Ovary (tissue), 3 donors: Measurements from ENCODE around the gene POR.

Experiments used
- EP300 ChIP-seq: sonication (generic); formaldehyde crosslinking; IDR thresholded peaks from one replicate; pipeline ENCODE4 v1.6.1; 2017; ENCODE audit warnings: antibody characterized with exemption
- POLR2A ChIP-seq: fragments of 450-650 bp; IDR thresholded peaks from one replicate; pipeline ENCODE4 v1.6.1; 2017; ENCODE audit warnings: antibody characterized with exemption, mild to moderate bottlenecking, moderate library complexity
- TF ChIP-seq, protein P1 (sequence below), 3 donors: fragments of 450-650 bp in 2 of 3; fragments of 200-600 bp in 1 of 3; IDR thresholded peaks; one replicate each; pipeline versions ENCODE4 v1.5.1 to v1.8.0; 2016 to 2022; ENCODE audit warnings: antibody characterized with exemption in 3 of 3, mild to moderate bottlenecking in 1 of 3
- donor health status: DM: no; HTN: no; CAD: no.

DNA sequence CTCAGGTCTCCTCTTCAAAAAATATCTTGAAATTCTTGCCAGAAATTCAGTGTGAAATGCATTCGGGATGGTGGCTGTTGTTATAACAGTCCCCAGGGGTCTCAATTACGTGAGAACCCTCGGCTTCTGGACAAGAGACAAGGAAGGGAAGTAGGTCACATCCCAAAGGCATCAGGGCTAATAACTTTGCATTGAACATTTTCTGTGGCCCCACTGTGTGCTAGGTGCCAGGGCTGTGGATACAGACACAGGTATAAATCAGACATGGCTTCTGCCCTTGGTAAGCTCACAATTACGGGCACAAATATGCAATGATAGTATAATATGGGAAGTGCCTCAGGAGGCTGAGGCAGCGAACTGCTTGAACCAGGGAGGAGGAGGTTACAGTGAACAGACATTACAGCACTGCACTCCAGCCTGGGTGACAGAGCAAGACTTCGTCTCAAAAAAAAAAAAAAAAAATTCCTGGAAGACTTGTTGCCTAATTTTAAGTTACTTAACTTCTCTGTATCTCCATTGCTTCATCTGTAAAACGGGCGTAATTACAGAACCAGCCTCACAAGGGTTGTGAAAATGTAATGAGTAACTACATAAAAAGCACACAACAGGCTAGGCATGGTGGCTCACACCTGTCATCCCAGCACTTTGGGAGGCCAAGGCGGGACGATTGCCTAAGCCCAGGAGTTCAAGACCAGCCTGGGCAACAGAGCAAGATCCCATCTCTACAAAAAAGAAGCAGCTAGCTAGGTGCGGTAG, 38.7 kb upstream of the POR start:
- TF ChIP-seq, protein P1, sequence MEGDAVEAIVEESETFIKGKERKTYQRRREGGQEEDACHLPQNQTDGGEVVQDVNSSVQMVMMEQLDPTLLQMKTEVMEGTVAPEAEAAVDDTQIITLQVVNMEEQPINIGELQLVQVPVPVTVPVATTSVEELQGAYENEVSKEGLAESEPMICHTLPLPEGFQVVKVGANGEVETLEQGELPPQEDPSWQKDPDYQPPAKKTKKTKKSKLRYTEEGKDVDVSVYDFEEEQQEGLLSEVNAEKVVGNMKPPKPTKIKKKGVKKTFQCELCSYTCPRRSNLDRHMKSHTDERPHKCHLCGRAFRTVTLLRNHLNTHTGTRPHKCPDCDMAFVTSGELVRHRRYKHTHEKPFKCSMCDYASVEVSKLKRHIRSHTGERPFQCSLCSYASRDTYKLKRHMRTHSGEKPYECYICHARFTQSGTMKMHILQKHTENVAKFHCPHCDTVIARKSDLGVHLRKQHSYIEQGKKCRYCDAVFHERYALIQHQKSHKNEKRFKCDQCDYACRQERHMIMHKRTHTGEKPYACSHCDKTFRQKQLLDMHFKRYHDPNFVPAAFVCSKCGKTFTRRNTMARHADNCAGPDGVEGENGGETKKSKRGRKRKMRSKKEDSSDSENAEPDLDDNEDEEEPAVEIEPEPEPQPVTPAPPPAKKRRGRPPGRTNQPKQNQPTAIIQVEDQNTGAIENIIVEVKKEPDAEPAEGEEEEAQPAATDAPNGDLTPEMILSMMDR (IDR thresholded peaks at IDR 0.05): no peak
- TF ChIP-seq EP300 (no peak), POLR2A (no peak)
